Activated CD4-positive, alpha-beta T cell treated with anti-CD3 and anti-CD28 coated beads, Interleukin-2, amount 50 U/mL, for 4 hours (primary cell): ENCODE data around the gene AGER.
"Not testable (repeated sequence)": the region's sequence is repeated elsewhere in the genome, so short reads cannot be mapped to it uniquely, and the experiment has no call there.

Experiments used
- DNase-seq, 2 experiments: peaks; one replicate each; pipeline ENCODE4 v3.0.0-alpha.2; 2020

The AGER gene

DNA sequence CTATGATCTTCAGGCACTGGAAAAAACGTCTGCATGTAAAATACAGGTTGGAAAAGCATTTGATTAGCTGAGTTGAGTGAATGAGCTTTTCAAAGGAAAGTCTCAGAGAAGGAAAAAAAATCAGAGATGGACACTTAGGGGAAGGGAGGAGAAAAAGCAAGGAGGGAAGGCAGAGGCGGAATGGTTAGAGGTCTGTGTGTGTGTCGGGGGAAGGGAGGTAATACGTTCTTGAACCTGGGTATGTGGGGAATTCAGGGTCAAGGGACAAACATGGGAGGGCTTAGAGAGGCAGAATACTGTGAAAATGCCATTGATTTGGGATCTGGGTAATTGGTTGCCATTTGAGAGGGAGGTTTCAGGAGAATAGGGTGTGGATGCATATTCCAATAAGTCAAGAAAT lies 37.4 kb downstream of the AGER start:
- DNase-seq: no peak

DNA sequence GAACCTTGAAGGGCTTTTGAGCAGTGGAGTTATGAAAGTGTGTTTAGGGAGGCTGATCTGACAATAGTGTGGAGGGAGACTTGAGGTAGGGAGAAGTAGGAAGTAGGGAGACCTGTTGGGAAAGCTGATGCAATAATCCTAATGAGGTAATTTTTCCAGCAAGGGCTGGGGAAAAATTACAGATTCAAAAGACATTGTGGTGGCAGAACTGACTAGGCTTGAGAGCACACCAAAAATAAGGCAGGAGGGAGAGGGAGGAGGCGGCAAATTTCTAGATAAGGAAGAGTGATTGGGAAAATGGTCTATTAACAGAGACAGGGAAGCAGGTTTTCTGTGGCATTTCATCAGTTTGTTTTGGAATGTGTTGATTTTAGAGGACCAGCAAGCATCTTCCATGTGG lies 37.8 kb downstream of the AGER start:
- no peak for DNase-seq

DNA sequence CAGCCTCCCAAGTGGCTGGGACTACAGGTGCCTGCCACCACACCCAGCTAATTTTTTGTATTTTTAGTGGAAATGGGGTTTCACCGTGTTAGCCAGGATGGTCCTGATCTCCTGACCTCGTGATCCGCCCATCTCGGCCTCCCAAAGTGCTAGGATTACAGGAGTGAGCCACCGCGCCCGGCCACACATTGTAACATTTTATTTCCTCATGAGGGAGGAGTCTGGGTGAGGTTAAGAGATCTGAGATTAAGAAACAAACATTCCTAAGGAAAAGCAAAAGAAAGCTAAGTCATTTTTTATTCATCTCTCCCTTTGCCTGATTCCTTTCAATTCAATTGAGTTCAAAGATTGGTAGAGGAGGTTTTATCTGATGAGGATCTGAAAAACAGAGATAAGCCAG lies 39.8 kb downstream of the AGER start:
- DNase-seq: not testable (repeated sequence)

DNA sequence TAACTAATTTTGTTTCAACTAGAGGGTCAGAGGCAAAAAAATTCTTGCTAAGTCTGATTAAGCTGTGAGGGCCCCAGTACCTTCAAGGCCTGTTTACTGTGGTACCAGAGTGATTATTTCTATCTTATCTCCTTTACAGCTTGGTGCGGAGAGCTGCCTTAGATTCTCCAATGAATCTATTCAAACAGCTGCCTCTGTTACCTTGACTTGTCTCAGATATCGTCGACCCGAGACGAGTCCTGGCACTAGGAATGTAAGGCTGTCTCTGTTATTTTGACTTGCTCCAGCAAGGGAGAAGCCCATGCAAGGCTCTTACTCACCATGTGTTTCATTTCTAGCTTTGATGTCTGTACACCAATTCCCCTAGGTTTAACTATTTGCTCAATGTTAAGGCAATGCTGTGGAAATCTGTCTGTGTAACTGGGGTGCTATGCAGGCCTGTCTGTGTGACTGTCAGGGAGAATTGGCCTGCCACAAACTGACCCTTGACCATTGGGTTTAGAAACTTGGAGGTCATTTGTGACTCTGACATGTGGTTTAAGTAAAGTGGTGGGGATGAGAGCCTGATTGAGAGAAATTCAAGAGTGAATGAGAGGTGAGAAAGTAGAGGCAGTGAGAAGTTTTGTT lies 43.5 kb downstream of the AGER start:
- DNase-seq: no peak

DNA sequence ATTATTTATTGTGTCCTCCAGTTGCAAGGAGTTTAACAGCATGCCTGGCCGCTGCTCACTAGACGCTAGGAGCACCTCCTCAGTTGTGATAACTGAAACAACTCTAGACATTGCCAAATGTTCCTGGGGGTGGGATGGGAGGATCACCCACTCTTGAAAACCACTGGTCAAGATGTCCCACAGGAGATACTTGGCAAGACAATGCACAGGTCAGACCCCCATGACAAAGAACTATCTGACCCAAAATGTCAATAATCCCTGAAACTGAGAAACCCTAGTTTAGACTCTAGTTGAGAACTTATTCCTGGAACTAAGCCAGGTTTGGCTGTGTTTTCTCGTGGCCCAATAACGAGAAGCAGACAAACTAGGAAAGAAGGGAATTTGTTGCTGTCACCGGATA lies 44.5 kb downstream of the AGER start:
- DNase-seq: no peak

DNA sequence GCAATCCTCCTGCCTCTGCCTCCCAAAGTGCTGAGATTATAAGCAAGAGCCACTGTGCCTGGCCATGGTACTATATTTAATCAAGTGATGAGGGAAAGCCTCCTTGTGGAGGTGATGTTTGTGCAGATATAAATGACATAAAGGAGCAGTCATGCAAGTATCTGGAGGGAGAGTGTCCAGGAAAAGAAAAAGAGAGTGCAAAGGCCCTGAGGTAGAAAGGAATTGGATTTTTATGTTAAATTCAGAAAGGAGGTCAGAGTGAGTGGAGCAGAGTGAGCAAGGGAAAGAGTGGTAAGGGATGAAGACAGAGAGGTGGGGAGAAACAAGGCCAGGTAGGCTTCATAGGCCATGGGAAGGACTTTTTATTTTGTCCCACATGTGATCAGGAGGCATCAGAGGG lies 46.6 kb downstream of the AGER start:
- DNase-seq: no peak

DNA sequence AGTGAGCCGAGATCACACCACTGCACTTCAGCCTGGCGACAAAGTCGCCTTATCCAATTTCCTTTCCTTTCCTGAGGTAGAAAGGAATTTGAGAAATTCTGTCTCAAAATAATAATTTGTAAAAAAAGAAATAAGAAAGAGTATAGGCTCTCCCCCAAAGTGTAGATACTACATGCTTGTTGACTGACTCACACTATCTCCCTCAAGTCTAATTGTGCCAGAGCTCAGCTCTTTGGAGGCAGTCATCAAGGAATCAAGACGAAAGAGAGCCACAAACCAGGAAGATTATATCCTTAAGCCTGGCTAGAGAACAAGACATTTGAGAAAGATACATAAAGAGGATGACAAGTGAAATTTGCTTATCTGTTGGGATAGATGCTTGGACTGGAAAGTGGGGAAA lies 50.3 kb downstream of the AGER start:
- DNase-seq: no peak

DNA sequence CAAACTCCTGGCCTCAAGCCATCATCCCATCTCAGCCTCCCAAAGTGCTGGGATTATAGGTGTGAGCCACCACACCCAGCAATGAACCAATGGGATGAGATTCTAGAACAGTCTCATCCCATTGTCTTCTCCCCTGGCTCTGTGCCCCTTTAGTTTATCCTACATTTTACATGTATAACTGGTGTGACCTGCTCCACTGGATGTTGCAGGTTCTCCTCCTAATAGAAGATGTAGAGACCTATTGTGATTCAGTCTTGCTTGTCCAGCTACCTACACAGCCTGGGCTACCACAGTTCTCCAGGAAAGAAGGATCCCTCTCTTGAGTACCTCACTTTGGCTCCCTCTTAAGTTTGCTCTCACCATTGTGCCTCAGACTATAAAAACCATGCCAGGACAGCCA lies 51.9 kb downstream of the AGER start:
- DNase-seq: no peak

DNA sequence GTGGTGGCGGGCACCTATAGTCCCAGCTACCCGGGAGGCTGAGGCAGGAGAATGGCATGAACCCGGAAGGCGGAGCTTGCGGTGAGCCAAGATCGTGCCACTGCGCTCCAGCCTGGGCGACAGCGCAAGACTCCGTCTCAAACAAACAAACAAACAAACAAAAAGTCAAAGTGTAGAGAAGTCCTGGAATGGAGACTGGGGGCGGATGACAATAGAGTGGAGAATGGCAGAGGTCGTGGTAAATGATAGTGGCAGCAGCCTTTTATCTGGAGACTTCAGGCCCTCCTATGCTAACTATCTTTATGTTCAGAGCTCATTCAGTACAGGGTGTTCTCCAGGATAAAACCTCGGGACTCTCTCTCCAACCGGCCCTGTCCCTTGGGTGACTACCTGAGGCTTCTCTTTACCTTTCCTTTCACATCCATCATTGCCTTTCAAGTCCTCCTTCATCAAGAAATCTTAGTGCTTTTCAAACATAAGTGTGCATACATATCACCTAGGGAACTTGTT lies 52.6 kb downstream of the AGER start:
- DNase-seq: no peak
